ENCODE data around the gene NR2E1. TPM values are rescaled to one million over a fixed set of nuclear protein-coding genes. Genes with fewer than 3 reads are reported as not detected.

NR2E1 gene
- total and polyA plus RNA-seq, 2 of the 13 experiments (the other 11 are each of a cell fraction or from before 2014, with no cell fraction given) = not detected

DNA sequence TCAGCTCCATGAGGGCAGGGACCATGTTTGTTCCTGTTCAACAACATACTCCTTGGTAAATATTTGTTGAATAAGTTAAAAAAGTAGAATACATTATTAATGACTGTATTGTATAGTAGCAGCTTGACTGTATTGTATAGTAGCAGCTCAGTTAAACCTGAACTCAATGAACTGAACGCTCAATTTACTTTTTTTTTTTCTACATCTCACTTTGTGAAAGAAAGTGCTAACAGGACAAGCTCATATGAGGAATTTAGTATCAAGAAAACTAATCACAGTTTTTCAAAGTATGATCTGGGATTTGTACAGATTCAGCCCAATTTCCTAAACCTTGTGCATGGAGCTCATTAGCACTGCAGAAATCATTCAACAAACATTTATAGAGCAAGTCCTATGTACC lies 38.8 kb upstream of the NR2E1 start:
- Histone ChIP-seq H3K4me2 (ENCODE audit: low read depth, low read length) (peak overlapping the region; percentile 62; the same call in 1 of the 2 replicates), H3K27ac (ENCODE audit: extremely low read length, insufficient read depth, low read length) (no peak overlapping the region), H3K9ac (ENCODE audit: insufficient read depth, low read depth, low read length) (no peak overlapping the region), H2AFZ (ENCODE audit: low read length) (no peak overlapping the region), H3K4me3 (replicated peaks in 1 of 3; ENCODE audit: insufficient read depth in 1 of 3, low read depth in 2 of 3, low read length in 3 of 3) (no peak overlapping the region), H3K36me3 (replicated peaks in 1 of 2; ENCODE audit: control insufficient read depth in 1 of 2, insufficient read depth in 2 of 2, low read length in 2 of 2) (no peaks in the 10 kb centered on the region), H3K79me2 (ENCODE audit: insufficient read depth, low read length) (no peaks in the 10 kb centered on the region), H3K4me1 (ENCODE audit: insufficient read depth, low read length) (peaks cover 39% of the 10 kb centered on the region), H3K27me3 (ENCODE audit: control insufficient read depth in 1 of 2, insufficient read depth in 2 of 2, low read length in 2 of 2) (peaks cover 2 to 37% of the 10 kb centered on the region in 2 experiments; a peak in 3 of 5 replicates), H4K20me1 (ENCODE audit: insufficient read depth, low read length) (no peaks in the 10 kb centered on the region), H3K9me3 (ENCODE audit: low read length) (no peaks in the 10 kb centered on the region)
- POLR2A ChIA-PET = no interaction called here
- ATAC-seq (no peak), FAIRE-seq (no peak), DNase-seq (ENCODE audit: low spot score) (no peak)
- CTCF ChIA-PET (ENCODE audit: low intra/inter-chr PET ratio, low total read pairs) = no interaction called here
- no TSS peak for BruUV-seq (replicated peaks)
- intact Hi-C loops (cut with micrococcal nuclease; ENCODE audit: unreplicated experiment) (no loop called here), in situ Hi-C loops (cut with HindIII; ENCODE audit: extremely low pct_ligation_motif_present, low pct_unique_long_range_greater_than_20kb) (no loop called here)
- WGBS (ENCODE audit: low lambda C conversion rate) = 33% methylated on average over 1 of the region's 1 CpG
- TF ChIP-seq ZNF367 (CRISPR knock-in tag; IDR thresholded peaks at IDR 0.05; ENCODE audit: borderline replicate concordance) (no peak), ZNF205 (CRISPR knock-in tag; IDR thresholded peaks at IDR 0.05) (no peak), MATR3 (CRISPR knock-in tag; IDR thresholded peaks at IDR 0.05) (no peak)

DNA sequence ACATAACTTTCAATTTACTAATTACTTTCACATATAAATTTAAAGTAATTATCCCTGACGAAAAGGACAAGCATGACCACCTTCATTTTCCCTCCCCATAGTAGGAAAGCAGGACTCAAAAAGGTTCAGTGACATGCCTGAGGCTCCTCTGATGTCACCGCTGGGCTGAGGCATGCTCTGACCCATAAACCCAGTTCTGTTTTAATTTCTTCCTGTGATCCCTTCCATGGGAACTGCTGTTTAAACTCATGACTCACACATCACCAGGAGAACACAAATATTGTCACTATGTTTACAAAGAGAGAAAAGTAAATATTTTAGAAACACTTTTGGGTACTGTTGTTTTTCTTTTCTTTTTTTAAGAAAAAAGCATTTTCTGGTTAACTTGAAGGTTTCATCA lies 38.0 kb upstream of the NR2E1 start:
- ChIA-PET CTCF (ENCODE audit: low intra/inter-chr PET ratio, low total read pairs) (no interaction called here), POLR2A (no interaction called here)
- Histone ChIP-seq H3K9me3 (ENCODE audit: low read length) (no peaks in the 10 kb centered on the region), H2AFZ (ENCODE audit: low read length) (no peak overlapping the region), H3K4me2 (ENCODE audit: low read depth, low read length) (peak overlapping the region; percentile 62), H3K27ac (ENCODE audit: extremely low read length, insufficient read depth, low read length) (no peak overlapping the region), H4K20me1 (ENCODE audit: insufficient read depth, low read length) (no peaks in the 10 kb centered on the region), H3K27me3 (ENCODE audit: control insufficient read depth in 1 of 2, insufficient read depth in 2 of 2, low read length in 2 of 2) (peaks cover 2 to 43% of the 10 kb centered on the region in 2 experiments; a peak in 4 of 5 replicates), H3K9ac (ENCODE audit: insufficient read depth, low read depth, low read length) (peak overlapping the region; percentile 29; the same call in 1 of the 2 replicates), H3K79me2 (ENCODE audit: insufficient read depth, low read length) (no peaks in the 10 kb centered on the region), H3K36me3 (replicated peaks in 1 of 2; ENCODE audit: control insufficient read depth in 1 of 2, insufficient read depth in 2 of 2, low read length in 2 of 2) (no peaks in the 10 kb centered on the region), H3K4me1 (ENCODE audit: insufficient read depth, low read length) (peaks cover 44% of the 10 kb centered on the region), H3K4me3 (replicated peaks in 1 of 3; ENCODE audit: insufficient read depth in 1 of 3, low read depth in 2 of 3, low read length in 3 of 3) (no peak overlapping the region)
- peak; percentile 81 for DNase-seq (ENCODE audit: low spot score)
- BruUV-seq (replicated peaks) = no TSS peak
- in situ Hi-C loops (cut with HindIII; ENCODE audit: extremely low pct_ligation_motif_present, low pct_unique_long_range_greater_than_20kb) (no loop called here), intact Hi-C loops (cut with micrococcal nuclease; ENCODE audit: unreplicated experiment) (no loop called here)
- no peak for FAIRE-seq
- ATAC-seq = peak; percentile 88
- 0% methylated on average over 2 of the region's 2 CpGs for WGBS (ENCODE audit: low lambda C conversion rate)
- TF ChIP-seq SALL2 (CRISPR knock-in tag; IDR thresholded peaks at IDR 0.05) = no peak
- TF ChIP-seq KMT2B (CRISPR knock-in tag; IDR thresholded peaks at IDR 0.05) = no peak
- TF ChIP-seq ZKSCAN8 (CRISPR knock-in tag; IDR thresholded peaks at IDR 0.05; ENCODE audit: borderline replicate concordance) = no peak
- TF ChIP-seq, protein P1, sequence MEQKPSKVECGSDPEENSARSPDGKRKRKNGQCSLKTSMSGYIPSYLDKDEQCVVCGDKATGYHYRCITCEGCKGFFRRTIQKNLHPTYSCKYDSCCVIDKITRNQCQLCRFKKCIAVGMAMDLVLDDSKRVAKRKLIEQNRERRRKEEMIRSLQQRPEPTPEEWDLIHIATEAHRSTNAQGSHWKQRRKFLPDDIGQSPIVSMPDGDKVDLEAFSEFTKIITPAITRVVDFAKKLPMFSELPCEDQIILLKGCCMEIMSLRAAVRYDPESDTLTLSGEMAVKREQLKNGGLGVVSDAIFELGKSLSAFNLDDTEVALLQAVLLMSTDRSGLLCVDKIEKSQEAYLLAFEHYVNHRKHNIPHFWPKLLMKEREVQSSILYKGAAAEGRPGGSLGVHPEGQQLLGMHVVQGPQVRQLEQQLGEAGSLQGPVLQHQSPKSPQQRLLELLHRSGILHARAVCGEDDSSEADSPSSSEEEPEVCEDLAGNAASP (CRISPR knock-in tag; IDR thresholded peaks at IDR 0.05; ENCODE audit: borderline replicate concordance) = no peak
- TF ChIP-seq MXI1 (IDR thresholded peaks at IDR 0.05; ENCODE audit: borderline replicate concordance, low read depth, low read length) = no peak; the same call in 2 of the 3 replicates
- TF ChIP-seq, protein P2, sequence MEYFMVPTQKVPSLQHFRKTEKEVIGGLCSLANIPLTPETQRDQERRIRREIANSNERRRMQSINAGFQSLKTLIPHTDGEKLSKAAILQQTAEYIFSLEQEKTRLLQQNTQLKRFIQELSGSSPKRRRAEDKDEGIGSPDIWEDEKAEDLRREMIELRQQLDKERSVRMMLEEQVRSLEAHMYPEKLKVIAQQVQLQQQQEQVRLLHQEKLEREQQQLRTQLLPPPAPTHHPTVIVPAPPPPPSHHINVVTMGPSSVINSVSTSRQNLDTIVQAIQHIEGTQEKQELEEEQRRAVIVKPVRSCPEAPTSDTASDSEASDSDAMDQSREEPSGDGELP (IDR thresholded peaks at IDR 0.05; ENCODE audit: borderline replicate concordance, low read depth) = 0 out of 2 replicates have a peak, but pooled peaks have one; percentile 22
- TF ChIP-seq, protein P3, sequence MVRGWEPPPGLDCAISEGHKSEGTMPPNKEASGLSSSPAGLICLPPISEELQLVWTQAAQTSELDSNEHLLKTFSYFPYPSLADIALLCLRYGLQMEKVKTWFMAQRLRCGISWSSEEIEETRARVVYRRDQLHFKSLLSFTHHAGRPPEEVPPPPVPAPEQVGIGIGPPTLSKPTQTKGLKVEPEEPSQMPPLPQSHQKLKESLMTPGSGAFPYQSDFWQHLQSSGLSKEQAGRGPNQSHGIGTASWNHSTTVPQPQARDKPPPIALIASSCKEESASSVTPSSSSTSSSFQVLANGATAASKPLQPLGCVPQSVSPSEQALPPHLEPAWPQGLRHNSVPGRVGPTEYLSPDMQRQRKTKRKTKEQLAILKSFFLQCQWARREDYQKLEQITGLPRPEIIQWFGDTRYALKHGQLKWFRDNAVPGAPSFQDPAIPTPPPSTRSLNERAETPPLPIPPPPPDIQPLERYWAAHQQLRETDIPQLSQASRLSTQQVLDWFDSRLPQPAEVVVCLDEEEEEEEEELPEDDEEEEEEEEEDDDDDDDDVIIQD (CRISPR knock-in tag; IDR thresholded peaks at IDR 0.05; ENCODE audit: low read depth) = peak; percentile 64
- TF ChIP-seq KLF15 (CRISPR knock-in tag; IDR thresholded peaks at IDR 0.05; ENCODE audit: borderline replicate concordance) = no peak
- TF ChIP-seq ZSCAN25 (CRISPR knock-in tag; IDR thresholded peaks at IDR 0.05) = no peak
